ENCODE results near the gene FOLR1.
"Not testable (repeated sequence)": the region's sequence is repeated elsewhere in the genome, so short reads cannot be mapped to it uniquely, and the experiment has no call there.

FOLR1 gene

GRCh38 chr11:72179804-72180396 is 12.0 kb upstream of the FOLR1 start:
- DNase-seq (ENCODE audit: extremely low spot score, insufficient read length, low read depth), result no peak
- FAIRE-seq, result no peak

GRCh38 chr11:72180892-72181552 is 10.9 kb upstream of the FOLR1 start:
- not testable (repeated sequence) for DNase-seq (ENCODE audit: extremely low spot score, insufficient read length, low read depth)
- FAIRE-seq, result peak; percentile 53

GRCh38 chr11:72181553-72181958 is 10.4 kb upstream of the FOLR1 start:
- FAIRE-seq; DNase-seq (ENCODE audit: extremely low spot score, insufficient read length, low read depth): not testable (repeated sequence)

DNA sequence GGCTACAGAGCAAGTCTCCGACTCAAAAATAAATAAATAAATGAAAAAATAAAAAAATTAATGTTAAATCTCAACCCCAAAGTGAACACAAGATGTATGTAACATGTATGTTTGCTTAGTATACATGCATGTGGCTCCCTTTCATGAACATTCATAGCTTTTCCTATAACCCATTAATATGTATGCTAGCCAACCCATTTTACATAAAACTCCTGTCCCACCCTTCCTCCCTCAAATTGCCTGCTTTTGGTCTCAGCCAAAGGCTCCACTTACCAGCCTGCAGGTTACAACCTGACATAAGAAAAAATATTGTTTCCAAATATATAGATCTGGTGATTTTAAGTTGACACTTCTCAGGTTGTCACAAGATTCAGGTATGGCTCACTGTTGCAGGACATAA is 3.7 kb upstream of the FOLR1 start:
- FAIRE-seq (no peak), DNase-seq (ENCODE audit: extremely low spot score, insufficient read length, low read depth) (no peak)

GRCh38 chr11:72189455-72190250 is 2.3 kb upstream of the FOLR1 start:
- DNase-seq (ENCODE audit: extremely low spot score, insufficient read length, low read depth), result no peak
- no peak for FAIRE-seq

DNA sequence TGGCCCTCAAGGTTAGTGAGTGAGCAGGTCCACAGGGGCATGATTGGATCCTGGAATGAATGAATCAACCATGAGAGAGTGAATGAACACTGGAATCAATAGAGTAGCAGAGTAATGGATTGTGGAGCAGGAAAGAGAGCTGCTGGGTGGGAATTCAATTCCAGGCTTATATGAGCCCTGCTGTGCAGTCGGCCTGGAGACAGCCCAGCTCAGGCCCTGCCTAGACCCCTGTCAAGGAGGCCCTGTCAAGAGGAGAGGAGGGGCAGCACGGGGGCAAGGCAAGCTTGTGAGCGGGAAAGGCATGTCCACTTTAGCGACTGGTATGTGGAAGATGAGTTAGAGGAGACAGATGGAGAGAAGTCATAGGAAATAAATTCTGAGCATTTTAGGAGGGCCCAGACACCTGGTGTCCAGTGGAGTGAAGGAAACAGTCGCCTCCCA is 1.3 kb upstream of the FOLR1 start:
- DNase-seq (ENCODE audit: extremely low spot score, insufficient read length, low read depth) (no peak), FAIRE-seq (no peak)

GRCh38 chr11:72195518-72196270 is 3.8 kb downstream of the FOLR1 start:
- no peak for FAIRE-seq
- DNase-seq (ENCODE audit: extremely low spot score, insufficient read length, low read depth), result no peak

DNA sequence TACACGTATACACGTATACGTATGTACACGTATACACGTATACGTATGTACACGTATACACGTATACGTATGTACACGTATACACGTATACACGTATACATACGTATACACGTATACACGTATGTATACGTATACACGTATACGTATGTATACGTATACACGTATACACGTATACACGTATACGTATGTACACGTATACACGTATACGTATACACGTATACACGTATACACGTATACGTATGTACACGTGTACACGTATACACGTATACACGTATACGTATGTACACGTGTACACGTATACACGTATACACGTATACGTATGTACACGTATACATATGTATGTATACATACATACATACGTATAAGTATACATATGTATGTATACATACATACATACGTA is 9.5 kb downstream of the FOLR1 start:
- FAIRE-seq; DNase-seq (ENCODE audit: extremely low spot score, insufficient read length, low read depth): not testable (repeated sequence)

GRCh38 chr11:72202571-72202970 is 10.6 kb downstream of the FOLR1 start:
- FAIRE-seq, result no peak
- DNase-seq (ENCODE audit: extremely low spot score, insufficient read length, low read depth), result no peak

- DNase-seq (ENCODE audit: extremely low spot score, insufficient read length, low read depth), result no peak
- no peak for FAIRE-seq
Measured at GRCh38 chr11:72203163-72203562, 11.2 kb downstream of the FOLR1 start.

- no peak for FAIRE-seq
Measured at GRCh38 chr11:72204886-72205285, 12.9 kb downstream of the FOLR1 start.

GRCh38 chr11:72206794-72207193 is 14.9 kb downstream of the FOLR1 start:
- FAIRE-seq; DNase-seq (ENCODE audit: extremely low spot score, insufficient read length, low read depth): not testable (repeated sequence)

More at GRCh38 chr11:72204886-72205285, 12.9 kb downstream of the FOLR1 start:
- DNase-seq (ENCODE audit: extremely low spot score, insufficient read length, low read depth), result no peak

- FAIRE-seq, result no peak
Measured at GRCh38 chr11:72208281-72208680, 16.3 kb downstream of the FOLR1 start.

DNA sequence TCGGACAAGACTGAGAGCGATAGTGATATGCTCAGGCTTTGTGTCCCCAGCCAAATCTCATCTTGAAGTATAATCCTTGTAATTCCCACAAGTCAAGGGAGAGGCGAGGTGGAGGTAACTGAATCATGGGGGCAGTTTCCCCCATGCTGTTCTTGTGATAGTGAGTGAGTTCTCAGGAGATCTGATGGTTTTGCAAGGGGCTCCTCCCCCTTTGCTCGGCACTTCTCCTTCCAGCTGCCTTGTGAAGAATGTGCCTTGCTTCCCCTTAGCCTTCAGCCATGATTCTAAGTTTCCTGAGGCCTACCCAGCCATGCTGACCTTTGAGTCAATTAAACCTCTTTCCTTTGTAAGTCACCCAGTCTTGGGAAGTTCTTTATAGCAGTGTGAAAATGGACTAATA is 17.2 kb downstream of the FOLR1 start:
- FAIRE-seq, result no peak
- DNase-seq (ENCODE audit: extremely low spot score, insufficient read length, low read depth), result no peak

More at GRCh38 chr11:72208281-72208680, 16.3 kb downstream of the FOLR1 start:
- DNase-seq (ENCODE audit: extremely low spot score, insufficient read length, low read depth), result no peak

- FAIRE-seq (no peak), DNase-seq (ENCODE audit: extremely low spot score, insufficient read length, low read depth) (no peak)
Measured at GRCh38 chr11:72216638-72217037, 24.7 kb downstream of the FOLR1 start, which contains the start of gene FOLR2. FOLR2 (plus strand) TSS chr11:72216794; CDS start chr11:72218585, 1,791 bp downstream.

DNA sequence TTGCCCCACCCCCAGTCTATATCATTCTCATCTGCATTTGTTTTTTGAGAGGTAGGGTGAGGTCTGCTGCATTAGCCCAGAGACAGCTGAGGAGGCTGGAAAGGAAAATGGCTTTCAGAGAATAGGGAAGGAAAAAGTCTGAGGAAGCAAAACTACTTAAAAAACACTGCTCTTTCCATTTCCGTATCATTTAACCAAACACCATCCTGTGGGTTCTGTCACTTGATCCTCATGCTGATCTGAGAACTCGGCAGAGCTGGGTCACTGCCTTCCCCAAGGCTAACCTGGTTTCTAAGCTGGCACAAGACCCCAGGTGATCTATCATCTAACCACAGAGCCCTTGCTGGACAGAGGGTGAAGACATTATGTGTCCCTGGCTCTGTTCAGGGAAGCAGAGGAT is 25.9 kb downstream of the FOLR1 start:
- DNase-seq (ENCODE audit: extremely low spot score, insufficient read length, low read depth), result no peak
- FAIRE-seq, result no peak

- DNase-seq (ENCODE audit: extremely low spot score, insufficient read length, low read depth), result no peak
Measured at GRCh38 chr11:72218251-72218745, 26.4 kb downstream of the FOLR1 start.

DNA sequence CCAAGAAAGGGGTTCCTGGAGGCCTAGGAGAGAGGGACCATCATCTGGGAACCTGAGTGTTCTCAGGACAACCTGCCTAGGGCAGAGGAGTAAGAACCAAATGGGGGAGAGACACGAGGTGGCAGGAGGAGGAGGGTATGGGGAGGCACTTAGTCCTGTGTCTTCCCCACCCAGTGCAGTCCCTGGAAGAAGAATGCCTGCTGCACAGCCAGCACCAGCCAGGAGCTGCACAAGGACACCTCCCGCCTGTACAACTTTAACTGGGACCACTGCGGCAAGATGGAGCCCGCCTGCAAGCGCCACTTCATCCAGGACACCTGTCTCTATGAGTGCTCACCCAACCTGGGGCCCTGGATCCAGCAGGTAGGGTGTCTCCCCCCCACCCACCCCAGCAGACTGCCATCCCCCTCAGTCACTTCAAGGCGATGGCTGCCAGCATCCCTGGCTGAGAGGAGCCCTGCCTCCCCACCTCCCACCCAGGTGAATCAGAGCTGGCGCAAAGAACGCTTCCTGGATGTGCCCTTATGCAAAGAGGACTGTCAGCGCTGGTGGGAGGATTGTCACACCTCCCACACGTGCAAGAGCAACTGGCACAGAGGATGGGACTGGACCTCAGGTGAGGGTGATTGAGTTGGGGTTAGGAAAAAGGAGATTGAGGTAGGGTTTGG is 28.9 kb downstream of the FOLR1 start:
- DNase-seq (ENCODE audit: extremely low spot score, insufficient read length, low read depth), result no peak
- no peak for FAIRE-seq

More at GRCh38 chr11:72218251-72218745, 26.4 kb downstream of the FOLR1 start:
- no peak for FAIRE-seq

DNA sequence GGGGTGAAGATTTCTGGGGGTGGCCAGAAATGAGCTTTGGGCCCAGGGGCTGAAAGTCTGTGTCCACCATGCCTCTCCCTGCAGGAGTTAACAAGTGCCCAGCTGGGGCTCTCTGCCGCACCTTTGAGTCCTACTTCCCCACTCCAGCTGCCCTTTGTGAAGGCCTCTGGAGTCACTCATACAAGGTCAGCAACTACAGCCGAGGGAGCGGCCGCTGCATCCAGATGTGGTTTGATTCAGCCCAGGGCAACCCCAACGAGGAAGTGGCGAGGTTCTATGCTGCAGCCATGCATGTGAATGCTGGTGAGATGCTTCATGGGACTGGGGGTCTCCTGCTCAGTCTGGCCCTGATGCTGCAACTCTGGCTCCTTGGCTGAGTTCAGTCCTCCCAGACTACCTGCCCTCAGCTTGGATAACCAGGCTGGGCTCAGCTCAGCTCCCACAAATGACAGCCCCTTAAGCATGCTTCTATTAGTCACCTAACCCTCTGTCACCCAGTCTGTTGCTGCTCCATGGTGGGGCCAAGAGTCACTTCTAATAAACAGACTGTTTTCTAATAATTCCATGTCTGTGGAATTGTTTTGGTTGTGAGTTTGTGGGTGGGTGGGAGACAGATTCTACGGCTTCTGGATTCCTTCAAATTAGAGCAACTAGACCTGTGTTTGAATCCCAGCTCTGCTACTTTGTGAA is 29.6 kb downstream of the FOLR1 start:
- DNase-seq (ENCODE audit: extremely low spot score, insufficient read length, low read depth), result no peak
- FAIRE-seq, result no peak

Measured in GM18507 (cell line).